GM12873 (cell line): ENCODE results near the gene CNOT10.

Experiments
- CTCF ChIP-seq: IDR thresholded peaks from 2 replicates; pipeline ENCODE4 v1.5.1; 2012; ENCODE audit warnings: low read depth, mild to moderate bottlenecking, moderate library complexity, low read length, control low read depth; ENCODE audit not compliant: insufficient read depth; ENCODE audit errors: missing control alignments

CNOT10 gene

GRCh38 chr3:32822609-32823498 lies 137.9 kb downstream of the CNOT10 start:
- no peak for TF ChIP-seq CTCF
